Measurements from ENCODE around the gene FBXO24. TPM values are rescaled to one million over a fixed set of nuclear protein-coding genes. Genes with fewer than 3 reads are reported as not detected.
"Not testable (repeated sequence)": the region's sequence is repeated elsewhere in the genome, so short reads cannot be mapped to it uniquely, and the experiment has no call there.

The FBXO24 gene
- total RNA-seq, 2 experiments from 2014 or later, result 1.4 to 2.1 TPM

DNA sequence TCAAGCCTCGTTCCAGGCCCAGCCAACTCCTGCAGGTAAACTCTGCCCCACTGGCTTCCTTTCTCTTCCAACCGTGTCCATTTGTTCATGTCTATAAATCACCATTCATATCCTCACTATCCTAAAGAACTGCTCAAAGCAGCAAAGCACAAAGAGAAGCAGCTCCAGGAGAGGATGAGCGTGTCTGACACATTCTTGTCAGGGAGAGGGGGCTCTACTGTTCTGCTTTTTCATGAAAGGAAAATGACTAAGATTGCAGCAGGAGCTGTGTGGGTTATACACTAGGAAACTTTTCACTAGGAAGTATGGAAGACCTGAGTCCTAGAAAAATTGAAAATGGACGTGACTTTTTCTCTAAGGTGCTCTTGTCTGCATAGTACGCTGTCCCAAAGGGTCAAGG lies 30.4 kb upstream of the FBXO24 start:
- H3K4me3 Mint-ChIP-seq, result no peak overlapping the region
- H3K27ac Mint-ChIP-seq, result peak overlapping the region; percentile 67
- H3K36me3 Mint-ChIP-seq (ENCODE audit: low read depth), result peaks cover 45% of the 10 kb centered on the region
- ChIA-PET CTCF (interaction anchor here (0.6 to 2.7 kb wide), 5 partner anchors 59 to 141 kb away, joined by 3 to 9 read pairs (median 4); no protein-coding TSS in a partner anchor), POLR2A (interaction anchor here (1.7 kb wide), 1 partner anchor 14 kb away, joined by 5 read pairs; no protein-coding TSS in a partner anchor)
- no peaks in the 10 kb centered on the region for H3K27me3 Mint-ChIP-seq
- H3K9me3 Mint-ChIP-seq (ENCODE audit: low read depth), result no peaks in the 10 kb centered on the region
- no peak for ATAC-seq
- H3K4me1 Mint-ChIP-seq, result peaks cover 18% of the 10 kb centered on the region
- intact Hi-C loops (cut with DNase I, micrococcal nuclease), result no loop called here
- no peak for DNase-seq

DNA sequence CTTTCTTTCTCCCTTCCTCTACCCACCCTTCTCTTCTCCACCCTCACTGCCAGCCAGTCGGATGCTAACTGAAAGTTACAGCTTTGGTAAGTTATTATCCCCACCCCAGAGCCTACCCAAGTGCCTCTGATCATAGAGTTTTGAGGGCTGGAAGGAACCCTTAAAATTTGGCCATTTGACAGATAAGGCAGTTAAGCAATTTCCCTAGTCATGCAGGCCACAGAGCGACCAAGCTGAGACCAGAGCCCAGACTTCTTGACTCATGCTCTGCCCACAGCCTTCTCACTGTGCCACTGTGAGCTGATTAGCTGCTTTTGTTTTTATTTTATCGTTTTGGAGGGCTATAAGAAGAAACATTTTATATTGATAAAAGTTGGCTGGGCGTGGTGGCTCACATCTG lies 29.6 kb upstream of the FBXO24 start:
- ATAC-seq, result no peak

DNA sequence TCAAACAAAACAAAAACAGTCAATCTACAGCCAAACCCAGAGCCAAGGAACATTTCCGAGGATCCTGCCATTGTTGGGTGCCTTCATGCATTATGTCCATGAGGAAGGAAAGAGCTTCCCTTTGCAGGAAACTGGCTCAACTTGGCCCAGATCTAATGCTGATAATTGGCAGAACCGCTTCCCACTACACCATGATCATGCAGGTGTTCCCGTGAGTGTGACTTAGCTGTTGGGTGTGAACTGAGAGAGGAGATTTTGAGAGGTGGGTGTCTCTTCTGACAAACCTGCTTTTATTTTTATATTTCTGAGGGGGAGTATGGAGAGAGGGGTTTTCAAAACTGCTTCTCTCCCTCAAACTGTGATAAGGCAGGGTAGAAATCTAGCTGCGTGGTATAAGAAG lies 27.0 kb upstream of the FBXO24 start:
- ATAC-seq (no peak), DNase-seq (no peak)
- no peak overlapping the region for H3K27ac Mint-ChIP-seq
- H3K4me3 Mint-ChIP-seq, result no peak overlapping the region
- CTCF ChIA-PET, result interaction anchor here (0.6 to 4.6 kb wide), 31 partner anchors 9 to 394 kb away, joined by 3 to 45 read pairs (median 5); partner anchors contain the start of genes FBXO24, LRCH4, MOSPD3 and SPACDR
- intact Hi-C loops (cut with DNase I, micrococcal nuclease), result loop anchor here (1.0 to 2.0 kb wide), 5 partner anchors 14 to 90 kb away; partner anchors contain the start of genes NYAP1 (in 1 of the 2) and TSC22D4 (in 1 of the 2)
- H3K4me1 Mint-ChIP-seq, result peaks cover 22% of the 10 kb centered on the region
- H3K27me3 Mint-ChIP-seq, result no peaks in the 10 kb centered on the region
- H3K9me3 Mint-ChIP-seq (ENCODE audit: low read depth), result no peaks in the 10 kb centered on the region
- POLR2A ChIA-PET, result interaction anchor here (0.5 to 1.2 kb wide), 2 partner anchors 17 to 20 kb away, joined by 3 to 4 read pairs; partner anchors contain the start of gene AGFG2
- H3K36me3 Mint-ChIP-seq (ENCODE audit: low read depth), result peaks cover 44% of the 10 kb centered on the region

More for the DNA sequence above, 29.6 kb upstream of the FBXO24 start:
- CTCF ChIA-PET, result interaction anchor here (1.5 to 2.7 kb wide), 3 partner anchors 72 to 92 kb away, joined by 4 to 9 read pairs (median 5); partner anchors contain the start of gene SPACDR
- intact Hi-C loops (cut with DNase I, micrococcal nuclease), result no loop called here
- no peak overlapping the region for H3K4me3 Mint-ChIP-seq
- no peaks in the 10 kb centered on the region for H3K9me3 Mint-ChIP-seq (ENCODE audit: low read depth)
- peak overlapping the region; percentile 72 for H3K27ac Mint-ChIP-seq
- H3K27me3 Mint-ChIP-seq, result no peaks in the 10 kb centered on the region
- POLR2A ChIA-PET, result interaction anchor here (0.5 kb wide), 1 partner anchor 151 kb away, joined by 8 read pairs; no protein-coding TSS in a partner anchor
- peaks cover 18% of the 10 kb centered on the region for H3K4me1 Mint-ChIP-seq
- no peak for DNase-seq
- peaks cover 42% of the 10 kb centered on the region for H3K36me3 Mint-ChIP-seq (ENCODE audit: low read depth)

DNA sequence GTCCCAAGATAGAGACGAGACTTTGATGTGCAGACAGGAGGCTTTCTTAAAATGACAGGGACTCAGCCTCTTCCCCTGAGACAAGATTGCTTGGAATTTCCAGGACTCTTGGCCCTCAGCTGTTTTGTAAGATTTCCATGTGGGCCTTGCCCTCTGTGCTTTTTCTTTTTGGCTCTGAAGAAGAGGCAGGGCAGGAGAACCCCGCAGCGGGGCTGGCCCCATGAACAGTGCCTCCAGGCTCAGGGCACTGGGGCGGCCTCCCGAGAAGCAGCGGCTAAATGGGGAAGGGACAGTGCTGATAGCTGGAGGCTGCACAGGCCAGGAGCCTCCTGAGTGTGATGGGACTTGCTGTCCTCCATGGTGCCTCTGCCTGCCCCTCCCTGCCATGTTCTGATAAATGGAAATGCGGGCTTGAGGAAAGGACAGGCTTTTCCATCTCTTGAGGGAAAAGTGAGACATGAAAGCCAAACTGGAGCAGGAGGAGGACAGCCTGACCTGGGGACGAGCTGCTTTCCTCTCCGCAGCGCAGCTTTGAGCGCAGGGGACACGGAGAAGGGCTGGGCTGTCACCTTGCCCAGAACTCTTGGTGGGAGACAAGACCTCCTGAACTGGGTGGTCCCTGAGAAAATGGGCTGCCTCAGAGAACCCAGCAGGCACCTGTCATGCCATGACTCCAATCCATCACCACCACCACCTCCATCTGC lies 24.5 kb upstream of the FBXO24 start:
- Mint-ChIP-seq H3K27ac (no peak overlapping the region), H3K4me3 (no peak overlapping the region), H3K9me3 (ENCODE audit: low read depth) (no peaks in the 10 kb centered on the region), H3K4me1 (peaks cover 12% of the 10 kb centered on the region), H3K36me3 (ENCODE audit: low read depth) (peaks cover 37% of the 10 kb centered on the region), H3K27me3 (no peaks in the 10 kb centered on the region)
- DNase-seq (no peak), ATAC-seq (no peak)
- intact Hi-C loops (cut with DNase I, micrococcal nuclease), result loop anchor here (5.0 kb wide), 2 partner anchors 166 to 291 kb away; partner anchors contain the start of gene SLC12A9 (in 1 of the 2)
- ChIA-PET CTCF (interaction anchor here (0.5 to 4.6 kb wide), 10 partner anchors 8 to 606 kb away, joined by 3 to 45 read pairs (median 3); no protein-coding TSS in a partner anchor), POLR2A (interaction anchor here (0.6 kb wide), 1 partner anchor 289 kb away, joined by 3 read pairs; no protein-coding TSS in a partner anchor)

DNA sequence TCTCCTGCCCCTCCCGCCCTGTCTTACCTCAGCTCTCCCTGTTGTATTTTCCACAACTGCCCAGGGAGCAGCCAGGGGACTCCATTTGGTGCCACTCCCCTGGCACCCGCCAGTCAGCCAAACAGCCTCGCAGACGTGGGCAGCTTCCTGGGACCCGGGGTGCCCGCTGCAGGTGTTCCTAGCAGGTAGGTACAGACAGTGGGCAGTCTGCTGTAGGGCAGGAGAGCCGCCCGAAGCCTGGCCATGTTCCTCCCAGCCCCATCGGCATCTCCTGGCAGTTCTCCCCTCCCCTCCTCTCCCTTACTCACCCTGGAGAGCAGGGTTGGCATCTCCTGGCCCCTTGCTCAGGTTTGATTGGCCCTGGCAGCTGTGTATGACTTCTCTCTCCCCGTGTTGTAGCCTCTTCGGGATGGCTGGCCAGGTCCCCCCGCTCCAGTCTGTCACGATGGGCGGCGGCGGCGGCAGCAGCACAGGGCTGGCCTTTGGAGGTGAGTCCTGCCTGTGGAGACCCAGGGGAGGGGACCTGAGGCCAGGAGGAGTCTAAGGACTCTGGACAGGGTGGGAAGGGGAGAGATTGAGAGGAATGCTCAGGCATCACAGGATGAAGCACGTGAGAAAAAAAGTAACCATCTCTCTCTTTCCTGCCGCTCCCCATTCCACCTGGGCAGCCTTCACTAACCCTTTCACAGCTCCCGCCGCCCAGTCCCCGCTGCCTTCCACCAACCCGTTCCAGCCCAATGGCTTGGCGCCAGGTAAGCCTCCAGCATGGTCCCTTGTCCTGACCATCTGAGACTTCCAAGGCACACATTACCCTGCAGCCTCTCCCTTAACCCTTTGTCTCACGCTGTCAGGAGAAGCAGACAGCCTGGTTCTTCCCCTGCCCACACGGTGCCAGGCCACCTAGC lies 23.7 kb upstream of the FBXO24 start:
- peaks cover 32% of the 10 kb centered on the region for H3K36me3 Mint-ChIP-seq (ENCODE audit: low read depth)
- DNase-seq, result no peak
- H3K9me3 Mint-ChIP-seq (ENCODE audit: low read depth), result no peaks in the 10 kb centered on the region
- ATAC-seq, result no peak
- ChIA-PET CTCF (interaction anchor here (0.6 to 4.6 kb wide), 11 partner anchors 14 to 1475 kb away, joined by 3 to 45 read pairs (median 3); no protein-coding TSS in a partner anchor), POLR2A (no interaction called here)
- H3K27ac Mint-ChIP-seq, result no peak overlapping the region
- no peak overlapping the region for H3K4me3 Mint-ChIP-seq
- no peaks in the 10 kb centered on the region for H3K27me3 Mint-ChIP-seq
- intact Hi-C loops (cut with DNase I, micrococcal nuclease), result loop anchor here (5.0 kb wide), 2 partner anchors 165 to 290 kb away; partner anchors contain the start of gene SLC12A9 (in 1 of the 2)
- peaks cover 13% of the 10 kb centered on the region for H3K4me1 Mint-ChIP-seq

DNA sequence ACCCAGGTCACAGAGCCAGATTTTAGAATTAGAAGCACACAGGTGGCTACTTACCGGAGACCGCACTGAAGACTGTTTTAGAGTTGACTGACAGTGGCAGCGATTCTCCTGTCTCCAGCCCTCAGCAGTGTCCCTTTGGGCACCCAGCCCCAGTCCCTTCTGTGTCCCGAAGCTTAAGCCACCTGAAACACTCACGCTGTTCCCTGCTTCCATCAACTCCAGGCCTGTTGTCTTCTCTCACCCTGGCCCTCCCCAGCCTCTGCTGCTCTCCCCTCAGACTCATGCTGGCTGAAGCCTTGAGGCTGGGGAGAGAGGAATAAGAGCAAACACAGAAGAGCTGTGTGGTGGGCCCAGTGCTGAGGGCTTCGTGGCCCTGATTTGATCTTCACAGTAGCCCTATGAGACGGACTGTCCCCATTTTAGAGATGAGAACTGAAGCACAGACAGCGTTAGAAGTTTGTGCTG lies 23.0 kb upstream of the FBXO24 start:
- ChIA-PET CTCF (interaction anchor here (0.5 to 3.4 kb wide), 16 partner anchors 14 to 1474 kb away, joined by 3 to 28 read pairs (median 4); partner anchors contain the start of genes FBXO24 and LRCH4), POLR2A (no interaction called here)
- Mint-ChIP-seq H3K27me3 (no peaks in the 10 kb centered on the region), H3K4me3 (no peak overlapping the region), H3K27ac (no peak overlapping the region), H3K36me3 (ENCODE audit: low read depth) (peaks cover 32% of the 10 kb centered on the region), H3K9me3 (ENCODE audit: low read depth) (no peaks in the 10 kb centered on the region), H3K4me1 (peaks cover 20% of the 10 kb centered on the region)
- no peak for ATAC-seq
- no peak for DNase-seq
- intact Hi-C loops (cut with DNase I, micrococcal nuclease), result loop anchor here (5.0 kb wide), 2 partner anchors 164 to 289 kb away; partner anchors contain the start of gene SLC12A9 (in 1 of the 2)

DNA sequence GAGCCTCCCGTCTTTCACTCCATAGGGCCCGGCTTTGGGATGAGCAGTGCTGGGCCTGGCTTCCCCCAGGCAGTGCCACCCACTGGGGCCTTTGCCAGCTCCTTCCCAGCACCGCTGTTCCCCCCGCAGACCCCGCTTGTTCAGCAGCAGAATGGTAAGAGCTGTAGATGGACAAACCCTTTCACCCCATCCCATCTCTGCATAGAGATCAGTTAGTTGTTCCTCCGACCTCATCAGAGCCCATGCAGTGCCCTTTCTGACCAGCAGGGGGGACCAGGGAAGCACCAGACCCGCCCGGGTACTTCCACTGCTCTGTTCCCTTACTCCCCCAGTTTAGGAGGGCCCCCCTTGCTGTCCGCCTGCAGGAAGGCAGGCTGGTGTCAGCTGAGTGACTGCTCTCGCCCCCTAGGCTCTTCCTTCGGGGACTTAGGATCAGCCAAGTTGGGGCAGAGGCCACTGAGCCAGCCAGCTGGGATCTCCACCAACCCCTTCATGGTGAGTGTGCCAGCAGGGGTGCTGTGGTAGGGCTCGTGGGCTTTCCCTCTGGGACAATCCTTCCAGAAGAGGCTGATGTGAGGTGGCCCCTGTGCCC lies 22.2 kb upstream of the FBXO24 start:
- Mint-ChIP-seq H3K27me3 (no peaks in the 10 kb centered on the region), H3K9me3 (ENCODE audit: low read depth) (no peaks in the 10 kb centered on the region), H3K27ac (no peak overlapping the region), H3K4me3 (no peak overlapping the region), H3K36me3 (ENCODE audit: low read depth) (peaks cover 32% of the 10 kb centered on the region), H3K4me1 (peaks cover 24% of the 10 kb centered on the region)
- CTCF ChIA-PET, result interaction anchor here (0.5 to 3.4 kb wide), 22 partner anchors 9 to 1888 kb away, joined by 3 to 28 read pairs (median 4); partner anchors contain the start of genes FBXO24, LRCH4, POP7 and TSC22D4
- intact Hi-C loops (cut with DNase I, micrococcal nuclease), result loop anchor here (1.0 to 5.0 kb wide), 4 partner anchors 127 to 288 kb away; partner anchors contain the start of gene SLC12A9 (in 1 of the 2)
- ATAC-seq, result peak; percentile 69
- POLR2A ChIA-PET, result interaction anchor here (0.7 kb wide), 1 partner anchor 22 kb away, joined by 3 read pairs; the partner anchor contains the start of gene FBXO24
- peak; percentile 91 for DNase-seq

DNA sequence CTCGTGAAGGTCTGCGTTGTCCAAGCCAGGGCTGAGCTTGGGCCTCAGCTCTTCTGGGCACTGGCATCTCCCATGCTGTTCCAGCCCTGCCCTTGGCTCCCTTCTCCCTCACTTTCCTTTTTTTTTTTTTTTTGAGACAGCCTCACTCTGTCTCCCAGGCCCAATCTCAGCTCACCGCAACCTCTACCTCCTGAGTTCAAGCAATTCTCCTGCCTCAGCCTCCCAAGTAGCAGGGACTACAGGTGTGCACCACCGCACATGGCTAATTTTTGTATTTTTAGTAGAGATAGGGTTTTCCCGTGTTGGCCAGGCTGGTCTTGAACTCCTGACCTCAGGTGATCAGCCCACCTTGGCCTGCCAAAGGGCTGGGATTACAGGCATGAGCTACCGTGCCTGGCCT lies 21.7 kb upstream of the FBXO24 start:
- H3K4me3 Mint-ChIP-seq; H3K9me3 Mint-ChIP-seq (ENCODE audit: low read depth); H3K27ac Mint-ChIP-seq; ATAC-seq; H3K27me3 Mint-ChIP-seq; DNase-seq: not testable (repeated sequence)
- peaks cover 27% of the 10 kb centered on the region for H3K36me3 Mint-ChIP-seq (ENCODE audit: low read depth)
- intact Hi-C loops (cut with DNase I, micrococcal nuclease), result loop anchor here (1.0 to 5.0 kb wide), 4 partner anchors 127 to 288 kb away; partner anchors contain the start of gene SLC12A9 (in 1 of the 2)
- H3K4me1 Mint-ChIP-seq, result peaks cover 24% of the 10 kb centered on the region
- POLR2A ChIA-PET, result interaction anchor here (0.7 kb wide), 1 partner anchor 22 kb away, joined by 3 read pairs; the partner anchor contains the start of gene FBXO24
- CTCF ChIA-PET, result interaction anchor here (0.6 to 3.4 kb wide), 18 partner anchors 10 to 1888 kb away, joined by 3 to 28 read pairs (median 5); partner anchors contain the start of genes FBXO24, LRCH4, POP7 and TSC22D4

DNA sequence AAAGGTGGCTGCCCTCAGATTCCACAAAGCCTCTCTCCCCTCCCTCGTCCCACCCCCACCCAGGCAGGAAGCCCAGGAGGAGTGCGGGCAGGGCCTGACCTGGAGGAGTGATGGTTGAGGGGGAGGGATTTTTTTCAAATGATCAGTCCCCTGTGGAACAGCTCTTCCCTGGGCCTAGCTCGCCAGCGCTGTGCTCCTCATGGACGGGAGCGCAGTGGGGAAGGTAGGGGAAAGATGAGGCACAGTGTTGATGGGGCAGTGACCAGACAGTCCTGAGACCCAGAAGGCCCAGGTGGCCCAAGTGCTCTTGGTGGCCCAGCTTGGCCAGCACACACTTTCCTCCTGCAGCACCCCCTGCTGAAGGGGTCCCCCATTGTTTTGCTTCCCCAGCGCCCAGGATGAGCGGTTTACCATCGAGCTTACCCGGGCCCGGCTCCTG lies 21.0 kb upstream of the FBXO24 start:
- H3K27ac Mint-ChIP-seq, result no peak overlapping the region
- no peaks in the 10 kb centered on the region for H3K9me3 Mint-ChIP-seq (ENCODE audit: low read depth)
- H3K27me3 Mint-ChIP-seq, result no peaks in the 10 kb centered on the region
- DNase-seq (no peak), ATAC-seq (no peak)
- intact Hi-C loops (cut with DNase I, micrococcal nuclease), result no loop called here
- H3K4me1 Mint-ChIP-seq, result peaks cover 27% of the 10 kb centered on the region
- H3K4me3 Mint-ChIP-seq, result no peak overlapping the region
- ChIA-PET CTCF (interaction anchor here (0.6 to 3.4 kb wide), 11 partner anchors 10 to 160 kb away, joined by 3 to 28 read pairs (median 5); no protein-coding TSS in a partner anchor), POLR2A (no interaction called here)
- H3K36me3 Mint-ChIP-seq (ENCODE audit: low read depth), result peaks cover 27% of the 10 kb centered on the region

DNA sequence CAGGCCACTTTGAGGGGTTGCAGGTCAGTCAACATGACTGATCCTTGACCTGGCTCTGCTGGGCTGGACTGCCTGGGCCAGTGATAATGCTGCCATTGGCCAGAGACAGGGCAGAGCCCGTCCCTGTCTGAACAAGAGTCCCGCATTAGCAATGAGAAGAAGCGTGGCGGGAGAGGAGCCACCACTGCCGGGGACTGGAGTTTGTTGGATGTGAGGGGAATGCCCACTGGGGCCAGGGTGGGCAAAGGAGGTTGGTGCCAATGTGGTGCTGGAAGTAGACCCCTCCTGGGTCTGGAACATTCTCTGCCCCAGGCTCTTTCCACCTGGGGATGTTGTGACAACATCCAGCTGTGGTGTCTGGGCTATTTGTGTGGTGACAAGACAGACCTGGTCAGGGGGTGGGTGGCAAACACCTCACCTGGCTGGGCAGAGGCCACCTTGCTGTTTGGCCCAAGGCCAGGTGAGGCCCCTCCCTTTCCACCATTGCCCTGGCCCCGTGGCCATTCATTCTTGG lies 20.1 kb upstream of the FBXO24 start:
- no peak overlapping the region for H3K27ac Mint-ChIP-seq
- ATAC-seq, result no peak
- no peak for DNase-seq
- H3K4me1 Mint-ChIP-seq, result peaks cover 33% of the 10 kb centered on the region
- intact Hi-C loops (cut with DNase I, micrococcal nuclease), result no loop called here
- H3K36me3 Mint-ChIP-seq (ENCODE audit: low read depth), result peaks cover 26% of the 10 kb centered on the region
- CTCF ChIA-PET, result interaction anchor here (0.7 to 3.4 kb wide), 6 partner anchors 17 to 126 kb away, joined by 3 to 28 read pairs (median 4); no protein-coding TSS in a partner anchor
- no peak overlapping the region for H3K4me3 Mint-ChIP-seq
- H3K9me3 Mint-ChIP-seq (ENCODE audit: low read depth), result no peaks in the 10 kb centered on the region
- H3K27me3 Mint-ChIP-seq, result no peaks in the 10 kb centered on the region
- POLR2A ChIA-PET, result interaction anchor here (0.7 kb wide), 1 partner anchor 121 kb away, joined by 4 read pairs; no protein-coding TSS in a partner anchor
